Activated CD4-positive, alpha-beta T cell treated with anti-CD3 and anti-CD28 coated beads, Interleukin-2, amount 50 U/mL, for 16 hours (primary cell): ENCODE measurements around the gene EARS2.
"Not testable (repeated sequence)": the region's sequence is repeated elsewhere in the genome, so short reads cannot be mapped to it uniquely, and the experiment has no call there.

Experiments
- DNase-seq: peaks from one replicate; pipeline ENCODE4 v3.0.0-alpha.2; 2020

EARS2 gene

GRCh38 chr16:23566724-23567123 is 9.6 kb upstream of the EARS2 start:
- no peak for DNase-seq

GRCh38 chr16:23564575-23565363 is 7.6 kb upstream of the EARS2 start:
- no peak for DNase-seq

- no peak for DNase-seq
Observed at GRCh38 chr16:23563186-23563585, 6.0 kb upstream of the EARS2 start.

- no peak for DNase-seq
Observed at GRCh38 chr16:23562505-23562904, 5.4 kb upstream of the EARS2 start.

DNA sequence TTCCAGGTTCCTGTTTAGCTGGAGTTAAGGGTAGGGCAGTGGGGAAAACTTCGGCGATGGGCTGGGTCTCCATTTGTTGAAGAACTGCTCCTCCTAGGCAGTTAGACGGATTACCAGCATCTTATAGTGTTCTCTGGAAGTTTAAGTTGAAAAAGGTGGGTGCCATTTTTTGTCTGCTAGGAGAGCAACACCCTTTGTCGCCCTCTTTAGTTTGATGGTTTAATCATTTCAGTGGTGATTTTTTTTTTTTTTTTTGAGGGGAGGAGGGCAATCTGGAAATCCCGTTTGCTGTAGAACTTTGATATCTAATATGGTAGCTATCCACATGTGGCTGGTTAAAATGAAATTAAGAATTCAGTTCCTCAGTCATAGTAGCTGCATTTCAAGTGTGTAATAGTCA is 4.4 kb upstream of the EARS2 start:
- DNase-seq = no peak

GRCh38 chr16:23557779-23558702 is 891 bp upstream of the EARS2 start:
- no peak for DNase-seq

GRCh38 chr16:23554536-23554935 is 2.6 kb downstream of the EARS2 start:
- no peak for DNase-seq

- no peak for DNase-seq
Observed at GRCh38 chr16:23552161-23552560, 5.0 kb downstream of the EARS2 start.

GRCh38 chr16:23549938-23550337 is 7.2 kb downstream of the EARS2 start:
- no peak for DNase-seq

- DNase-seq = no peak
Observed at GRCh38 chr16:23544436-23544835, 12.7 kb downstream of the EARS2 start.

DNA sequence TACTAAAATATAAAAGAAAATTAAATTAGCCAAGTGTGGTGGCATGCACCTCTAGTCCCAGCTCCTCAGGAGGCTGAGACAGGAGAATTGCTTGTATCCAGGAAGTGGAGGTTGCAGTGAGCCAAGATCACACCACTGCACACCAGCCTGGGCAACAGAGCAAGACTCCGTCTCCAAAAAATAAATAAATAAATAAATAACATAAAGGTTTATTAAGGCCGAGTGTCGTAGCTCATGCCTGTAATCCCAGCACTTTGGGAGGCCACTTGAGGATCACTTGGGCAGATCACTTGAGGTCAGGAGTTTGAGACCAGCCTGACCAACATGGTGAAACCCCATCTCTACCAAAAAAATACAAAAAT is 16.4 kb downstream of the EARS2 start:
- DNase-seq = not testable (repeated sequence)

DNA sequence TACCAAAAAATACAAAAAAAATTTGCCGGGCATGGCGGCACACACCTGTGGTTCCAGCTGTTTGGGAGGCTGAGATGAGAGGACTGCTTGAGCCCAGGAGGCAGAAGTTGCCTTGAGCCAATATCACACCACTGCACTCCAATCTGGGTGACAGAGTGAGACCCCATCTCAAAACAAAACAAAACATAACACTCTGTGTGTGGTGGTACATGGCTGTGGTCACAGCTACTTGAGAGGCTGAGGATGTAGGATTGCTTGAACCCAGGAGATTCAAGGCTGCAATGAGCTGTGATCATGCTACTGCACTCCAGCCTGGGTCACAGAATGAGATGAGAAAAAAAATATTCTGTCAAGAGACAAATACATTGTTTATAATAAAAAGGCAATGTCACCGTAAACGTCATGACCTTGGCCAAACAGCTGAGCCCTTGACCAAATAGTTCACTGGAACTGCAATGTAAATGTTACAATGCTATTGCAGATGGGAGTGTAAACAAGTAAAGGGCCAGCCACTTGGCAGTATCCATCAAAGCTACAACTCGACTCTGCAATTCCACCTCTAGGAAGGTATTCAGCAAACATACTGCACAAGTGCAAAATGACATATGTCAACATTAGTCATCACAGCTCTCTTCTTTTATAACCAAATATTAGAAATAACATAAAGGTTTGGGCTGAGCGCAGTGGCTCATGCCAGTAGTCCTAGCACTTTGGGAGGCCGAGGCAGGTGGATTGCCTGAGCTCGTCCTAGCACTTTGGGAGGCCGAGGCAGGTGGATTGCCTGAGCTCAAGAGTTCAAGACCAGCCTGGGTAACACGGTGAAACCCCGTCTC is 16.9 kb downstream of the EARS2 start:
- no peak for DNase-seq

- DNase-seq = no peak
Observed at GRCh38 chr16:23538919-23539278, 18.3 kb downstream of the EARS2 start.

GRCh38 chr16:23537390-23537789 is 19.8 kb downstream of the EARS2 start:
- no peak for DNase-seq

DNA sequence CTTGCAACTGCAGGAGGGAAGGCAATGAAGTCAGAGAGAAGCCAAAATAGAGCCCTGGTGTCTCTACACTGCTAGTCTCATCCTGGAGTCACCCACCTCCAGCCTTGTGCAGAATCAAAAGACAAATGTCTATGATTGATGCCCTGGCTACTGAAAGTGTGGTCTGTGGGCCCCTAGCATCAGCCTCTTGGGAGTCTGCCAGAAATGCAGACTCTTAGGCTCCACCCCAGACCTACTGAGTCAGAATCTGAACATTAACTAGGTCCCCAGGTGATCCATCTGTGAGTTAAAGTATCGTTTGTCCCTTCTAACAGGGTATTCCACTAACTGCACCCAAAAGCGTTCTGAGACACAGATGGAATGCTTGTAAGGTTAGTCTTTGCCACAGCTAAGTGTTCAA is 21.2 kb downstream of the EARS2 start:
- DNase-seq = no peak

- no peak for DNase-seq
Observed at GRCh38 chr16:23534868-23535860, 22.0 kb downstream of the EARS2 start.

DNA sequence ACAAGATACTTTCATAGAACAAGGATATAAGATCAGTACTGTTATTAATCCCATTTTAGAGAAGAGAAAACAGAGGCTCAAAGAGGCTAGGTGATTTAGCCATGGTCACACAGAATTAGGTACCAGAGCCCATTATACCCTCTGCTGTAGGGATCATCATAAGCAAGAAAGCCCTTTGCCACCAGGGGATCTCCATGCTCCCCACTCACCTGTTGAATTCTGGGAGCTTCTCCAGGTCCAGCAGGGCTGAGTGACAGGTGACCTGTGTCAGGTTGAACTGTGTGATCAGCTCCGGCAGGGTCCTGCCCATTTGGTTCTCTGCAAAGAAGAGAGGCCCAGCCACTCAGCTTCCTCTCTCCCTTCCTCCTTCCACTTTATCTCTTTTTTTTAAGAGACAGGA is 24.7 kb downstream of the EARS2 start:
- no peak for DNase-seq

GRCh38 chr16:23530062-23530461 is 27.1 kb downstream of the EARS2 start:
- no peak for DNase-seq

DNA sequence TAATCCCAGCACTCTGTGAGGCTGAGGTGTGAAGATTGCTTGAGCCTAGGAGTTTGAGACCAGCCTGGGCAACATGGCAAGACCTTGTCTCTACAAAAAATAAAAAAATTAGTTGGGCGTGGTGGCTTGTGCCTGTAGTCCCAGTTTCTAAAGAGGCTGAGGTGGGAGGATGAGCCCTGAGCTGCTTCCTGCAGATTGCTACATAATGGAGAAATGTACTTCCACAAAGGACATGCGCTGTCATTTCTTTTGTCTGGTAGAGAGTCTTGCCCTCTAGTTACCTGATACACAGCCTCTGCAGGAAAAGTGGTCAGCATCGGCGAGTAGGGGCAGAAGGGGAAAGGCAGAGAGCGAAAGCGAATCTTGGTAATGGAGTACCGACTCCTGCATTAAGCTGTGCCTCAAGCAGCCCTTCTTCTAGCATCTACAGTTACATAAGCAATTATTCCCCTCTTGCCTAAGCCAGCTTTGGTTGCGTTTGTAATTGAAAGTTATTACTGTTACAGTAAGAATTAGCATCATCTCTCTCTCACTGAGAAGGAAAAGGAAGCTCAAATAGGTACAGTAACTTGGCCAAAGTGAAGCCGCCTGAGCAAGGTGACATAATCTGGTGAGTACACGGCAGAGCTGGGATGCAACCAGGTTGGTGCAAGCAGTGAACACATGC is 28.4 kb downstream of the EARS2 start:
- no peak for DNase-seq

DNA sequence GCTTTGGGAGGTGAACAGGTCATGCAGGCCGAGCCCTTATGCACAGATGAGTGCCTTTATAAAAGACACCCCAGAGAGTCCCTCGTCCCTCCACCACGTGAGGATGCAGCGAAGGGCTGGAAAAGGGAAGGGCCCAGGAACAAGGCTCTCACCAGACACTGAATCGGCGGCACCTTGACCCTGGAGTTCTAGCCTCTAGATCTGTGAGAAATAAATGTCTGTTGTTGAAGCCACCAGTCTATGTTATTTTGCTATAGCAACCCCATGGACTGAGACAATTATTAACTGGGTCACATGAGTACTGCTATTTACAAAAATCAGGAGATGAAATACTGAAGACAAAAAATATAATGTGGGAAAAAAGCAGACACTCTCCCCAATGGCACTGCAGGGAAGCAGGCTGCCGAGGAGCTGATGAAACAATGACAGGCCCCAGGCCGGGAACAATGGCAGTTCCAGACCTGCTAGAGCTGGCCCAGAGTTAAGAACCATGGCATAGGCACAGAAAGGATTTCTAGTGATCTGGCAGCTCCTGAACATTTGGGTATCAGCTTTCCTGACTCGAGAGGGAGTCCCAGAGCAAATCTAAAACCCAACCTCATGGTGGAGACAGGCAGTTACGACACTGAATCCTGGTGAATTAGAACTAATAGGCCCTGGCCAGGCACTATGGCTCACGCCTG is 29.0 kb downstream of the EARS2 start:
- DNase-seq = no peak

- no peak for DNase-seq
Observed at GRCh38 chr16:23524886-23525285, 32.3 kb downstream of the EARS2 start.
